HepG2 (cell line): ENCODE results near the gene TSG101. TPM values are rescaled to one million over a fixed set of nuclear protein-coding genes. Genes with fewer than 3 reads are reported as not detected.

Experiments
- AKNA ChIP-seq: sonication (generic); formaldehyde crosslinking; IDR thresholded peaks from 2 replicates; pipeline ENCODE4 v1.4.0; 2020; ENCODE audit warnings: missing genetic modification reagents, borderline replicate concordance
- ATF6 ChIP-seq: sonication (generic); formaldehyde crosslinking; conservative IDR thresholded peaks from 2 replicates; pipeline ENCODE4 v1.4.0; 2020; ENCODE audit warnings: missing genetic modification reagents
- HIVEP1 ChIP-seq: sonication (generic); formaldehyde crosslinking; IDR thresholded peaks from 2 replicates; pipeline ENCODE4 v1.4.0; 2020; ENCODE audit warnings: mild to moderate bottlenecking, missing genetic modification reagents
- IRF1 ChIP-seq: sonication (generic); formaldehyde crosslinking; IDR thresholded peaks from 2 replicates; pipeline ENCODE4 v1.4.0; 2020; ENCODE audit warnings: low read depth, mild to moderate bottlenecking, missing genetic modification reagents
- ZBTB4 ChIP-seq: sonication (generic); formaldehyde crosslinking; IDR thresholded peaks from 2 replicates; pipeline ENCODE4 v1.4.0; 2020; ENCODE audit warnings: missing genetic modification reagents, mild to moderate bottlenecking, borderline replicate concordance
- ZC3H13 ChIP-seq: sonication (generic); formaldehyde crosslinking; IDR thresholded peaks from 2 replicates; pipeline ENCODE4 v1.8.1; 2023; ENCODE audit warnings: mild to moderate bottlenecking, missing genetic modification reagents, moderate library complexity
- ZNF121 ChIP-seq: sonication (generic); formaldehyde crosslinking; IDR thresholded peaks from 2 replicates; pipeline ENCODE4 v1.5.0; 2020; ENCODE audit warnings: mild to moderate bottlenecking, missing genetic modification reagents
- ZNF331 ChIP-seq: sonication (generic); formaldehyde crosslinking; IDR thresholded peaks from 2 replicates; pipeline ENCODE4 v1.4.0; 2020; ENCODE audit warnings: missing genetic modification reagents
- polyA plus RNA-seq, 8 experiments: library from polyadenylated mRNA; depleted of rRNA in 3 of 8; stranded (reverse) in 7 of 8; unstranded in 1 of 8; fragments of >200 nt; fragmentation: Illumina TruSeq in 4 of 8; extraction: Trizol in 4 of 8; gene quantifications; 2 replicates each; pipeline versions ENCODE4 v1.2.1 to v1.2.3, GENCODE V29; 2011 to 2016; ENCODE audit warnings: low read depth in 4 of 8, missing spikeins in 1 of 8, mixed read lengths in 1 of 8; ENCODE audit not compliant: insufficient read depth in 1 of 8
- total RNA-seq, 5 experiments: library from RNA; depleted of rRNA; stranded (reverse); fragments of >200 nt; fragmentation: Illumina TruSeq; extraction: Trizol; gene quantifications; 2 replicates each; pipeline ENCODE4 v1.2.3, GENCODE V29; 2016; ENCODE audit warnings: low read depth in 1 of 5

TSG101 gene
- total and polyA plus RNA-seq, 2 of the 13 experiments (the other 11 are each of a cell fraction or from before 2014, with no cell fraction given) = 69.3 to 206 TPM

GRCh38 chr11:18524248-18524647, 2.5 kb downstream of the TSG101 start (continued):
- TF ChIP-seq IRF1 (no peak), AKNA (no peak), HIVEP1 (CRISPR knock-in tag) (no peak), ZBTB4 (CRISPR knock-in tag) (no peak), ZC3H13 (CRISPR knock-in tag) (no peak), ZNF331 (0 out of 2 replicates have a peak, but pooled peaks have one; percentile 61), ATF6 (CRISPR knock-in tag) (no peak), ZNF121 (CRISPR knock-in tag) (no peak)
